ENCODE results near the gene ZNF334.

Gene ZNF334

GRCh38 chr20:46539113-46539512 is 25.8 kb upstream of the ZNF334 start:
- TF ChIP-seq CTCF (conservative IDR thresholded peaks at IDR 0.05; ENCODE audit: low read length), result 0 out of 2 replicates have a peak, but pooled peaks have one; percentile 6
- no peak for DNase-seq (ENCODE audit: low read depth)
- no peak overlapping the region for H3K4me3 ChIP-seq (ENCODE audit: low read length)

GRCh38 chr20:46530640-46531039 is 17.3 kb upstream of the ZNF334 start:
- TF ChIP-seq CTCF (conservative IDR thresholded peaks at IDR 0.05; ENCODE audit: low read length), result no peak
- no peak for DNase-seq (ENCODE audit: low read depth)
- no peak overlapping the region for H3K4me3 ChIP-seq (ENCODE audit: low read length)

- TF ChIP-seq CTCF (conservative IDR thresholded peaks at IDR 0.05; ENCODE audit: low read length), result no peak
- no peak overlapping the region for H3K4me3 ChIP-seq (ENCODE audit: low read length)
- peak; percentile 5 for DNase-seq (ENCODE audit: low read depth)
Measured at GRCh38 chr20:46523696-46524328, 10.5 kb upstream of the ZNF334 start.

GRCh38 chr20:46523108-46523507 is 9.7 kb upstream of the ZNF334 start:
- DNase-seq (ENCODE audit: low read depth), result no peak

GRCh38 chr20:46520976-46521579 is 7.7 kb upstream of the ZNF334 start:
- TF ChIP-seq CTCF (conservative IDR thresholded peaks at IDR 0.05; ENCODE audit: low read length), result peak; percentile 76
- peak; percentile 55 for DNase-seq (ENCODE audit: low read depth)
- H3K4me3 ChIP-seq (ENCODE audit: low read length), result no peak overlapping the region

More at GRCh38 chr20:46523108-46523507, 9.7 kb upstream of the ZNF334 start:
- H3K4me3 ChIP-seq (ENCODE audit: low read length), result no peak overlapping the region
- no peak for TF ChIP-seq CTCF (conservative IDR thresholded peaks at IDR 0.05; ENCODE audit: low read length)

GRCh38 chr20:46520540-46520939 is 7.2 kb upstream of the ZNF334 start:
- H3K4me3 ChIP-seq (ENCODE audit: low read length), result no peak overlapping the region
- DNase-seq (ENCODE audit: low read depth), result no peak
- TF ChIP-seq CTCF (conservative IDR thresholded peaks at IDR 0.05; ENCODE audit: low read length), result no peak

- TF ChIP-seq CTCF (conservative IDR thresholded peaks at IDR 0.05; ENCODE audit: low read length), result no peak
- H3K4me3 ChIP-seq (ENCODE audit: low read length), result no peak overlapping the region
- DNase-seq (ENCODE audit: low read depth), result no peak
Measured at GRCh38 chr20:46519471-46520068, 6.2 kb upstream of the ZNF334 start.

Measured in AG10803 (cell line).